ENCODE data around the gene TOR1AIP2.

The TOR1AIP2 gene

GRCh38 chr1:179825206-179825605 lies 52.4 kb downstream of the TOR1AIP2 start:
- no peak for DNase-seq

DNA sequence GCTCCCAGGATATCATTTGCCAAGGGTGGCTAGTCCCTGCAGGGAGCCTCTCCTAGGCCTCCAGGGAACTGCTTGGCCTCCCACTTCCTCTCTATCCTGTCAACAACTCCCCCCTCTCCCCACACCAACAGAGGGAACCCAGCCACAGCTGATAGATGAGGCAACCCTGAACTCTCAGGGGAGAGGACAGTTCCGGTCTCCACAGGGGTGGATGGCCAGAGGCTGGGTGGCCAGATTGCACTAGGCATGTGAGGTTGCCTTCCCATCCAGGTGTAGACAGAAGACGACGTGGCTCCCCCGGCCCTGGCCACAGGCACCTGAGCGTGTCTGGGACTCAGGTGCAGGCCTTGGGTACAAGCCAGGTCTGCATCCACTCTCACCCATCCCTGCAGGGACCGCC lies 53.3 kb downstream of the TOR1AIP2 start:
- no peak for DNase-seq

DNA sequence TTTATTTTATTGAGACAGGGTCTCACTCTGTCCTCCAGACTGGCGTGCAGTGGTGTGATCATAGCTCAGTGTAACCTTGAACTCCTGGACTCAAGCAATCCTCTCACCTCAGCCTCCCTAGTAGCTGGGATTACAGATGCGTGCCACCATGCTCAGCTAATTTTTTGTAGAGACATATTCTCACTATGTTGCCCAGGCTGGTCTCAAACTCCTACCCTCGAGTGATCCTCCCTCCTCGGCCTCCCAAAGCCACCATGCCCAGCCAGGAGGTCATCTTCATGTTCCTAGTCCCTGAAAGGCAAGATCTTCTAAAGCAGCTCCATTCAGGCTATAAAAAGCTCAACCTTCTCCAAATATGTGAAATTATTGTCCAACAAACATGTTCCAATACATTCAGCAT lies 53.9 kb downstream of the TOR1AIP2 start:
- no peak for DNase-seq

DNA sequence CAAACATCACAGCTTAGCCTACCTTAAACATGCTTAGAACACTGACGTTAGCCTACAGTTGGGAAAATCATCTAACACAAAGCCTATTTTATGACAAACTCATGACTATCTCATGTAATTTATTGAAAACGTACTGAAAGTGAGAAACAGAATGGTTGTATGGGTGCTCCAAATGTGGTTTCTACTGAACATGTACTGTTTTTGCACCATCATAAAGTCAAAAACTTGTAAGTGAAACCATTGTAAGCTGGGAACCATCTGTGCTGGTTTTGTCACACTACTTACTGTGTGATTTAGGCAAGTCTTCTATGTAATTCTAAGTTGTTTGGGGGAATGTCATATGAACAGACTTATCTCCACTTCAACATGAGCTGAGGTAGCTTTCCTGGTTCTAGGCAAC lies 55.5 kb downstream of the TOR1AIP2 start:
- no peak for DNase-seq

- DNase-seq: no peak
Measured at GRCh38 chr1:179821524-179821923, 56.1 kb downstream of the TOR1AIP2 start.

- no peak for DNase-seq
Measured at GRCh38 chr1:179820226-179820970, 57.2 kb downstream of the TOR1AIP2 start.

- no peak for DNase-seq
Measured at GRCh38 chr1:179818743-179819173, 58.8 kb downstream of the TOR1AIP2 start.

- DNase-seq: no peak
Measured at GRCh38 chr1:179818260-179818659, 59.3 kb downstream of the TOR1AIP2 start.

GRCh38 chr1:179817789-179818188 lies 59.8 kb downstream of the TOR1AIP2 start:
- DNase-seq: no peak

- no peak for DNase-seq
Measured at GRCh38 chr1:179817056-179817455, 60.5 kb downstream of the TOR1AIP2 start.

GRCh38 chr1:179816196-179816960 lies 61.2 kb downstream of the TOR1AIP2 start:
- DNase-seq: no peak

- DNase-seq: no peak
Measured at GRCh38 chr1:179815641-179816040, 62.0 kb downstream of the TOR1AIP2 start.

DNA sequence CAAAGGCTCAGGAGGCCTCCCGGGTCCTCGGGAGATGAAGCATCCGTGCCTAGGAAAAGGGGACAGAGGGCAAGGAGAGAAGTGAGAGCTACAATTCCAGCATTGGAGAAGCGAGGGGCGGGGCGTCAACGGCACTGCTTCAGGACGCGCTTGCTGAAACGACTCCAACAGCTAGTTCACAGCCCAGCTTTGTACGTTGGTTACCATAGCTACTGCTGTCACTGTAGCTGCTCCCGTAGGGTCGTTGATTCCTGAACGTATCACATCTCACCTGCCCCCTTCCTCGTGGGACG lies 63.1 kb downstream of the TOR1AIP2 start:
- no peak for DNase-seq

DNA sequence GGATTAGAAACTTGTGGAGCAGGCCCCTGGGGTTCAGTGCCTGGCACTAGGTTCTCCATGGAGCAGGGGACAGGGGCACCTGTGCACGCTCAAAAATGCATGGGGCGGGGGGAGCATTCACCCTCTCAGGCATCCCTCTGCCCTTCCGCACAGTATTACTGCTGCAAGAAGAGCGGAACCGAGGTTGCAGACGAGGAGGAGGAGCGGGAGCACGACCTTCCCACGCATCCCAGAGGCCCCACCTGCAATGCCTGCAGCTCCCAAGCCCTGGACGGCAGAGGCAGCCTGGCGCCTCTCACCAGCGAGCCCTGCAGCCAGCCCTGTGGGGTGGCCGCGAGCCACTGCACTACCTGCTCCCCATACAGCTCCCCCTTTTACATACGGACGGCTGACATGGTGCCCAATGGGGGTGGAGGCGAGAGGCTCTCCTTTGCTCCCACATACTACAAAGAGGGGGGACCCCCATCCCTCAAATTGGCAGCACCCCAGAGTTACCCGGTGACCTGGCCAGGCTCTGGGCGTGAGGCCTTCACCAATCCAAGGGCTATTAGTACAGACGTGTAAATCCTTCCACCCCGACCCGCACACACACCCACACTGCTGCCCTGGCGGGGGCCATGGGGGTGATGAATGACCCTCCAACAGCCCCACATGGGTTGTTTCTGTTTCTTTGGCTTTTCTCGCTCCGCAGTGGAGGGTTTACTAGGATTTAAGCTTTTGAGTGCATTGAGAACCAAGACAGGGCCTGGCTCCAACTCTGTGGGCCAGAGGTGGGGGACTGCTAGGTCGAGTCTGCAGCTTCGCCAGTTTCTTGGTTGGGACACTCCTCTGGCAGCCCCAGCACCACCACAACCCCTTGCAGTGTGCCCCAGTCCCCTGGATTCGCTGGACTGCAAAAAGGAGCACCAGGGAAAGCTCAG lies 63.7 kb downstream of the TOR1AIP2 start:
- no peak for DNase-seq

DNA sequence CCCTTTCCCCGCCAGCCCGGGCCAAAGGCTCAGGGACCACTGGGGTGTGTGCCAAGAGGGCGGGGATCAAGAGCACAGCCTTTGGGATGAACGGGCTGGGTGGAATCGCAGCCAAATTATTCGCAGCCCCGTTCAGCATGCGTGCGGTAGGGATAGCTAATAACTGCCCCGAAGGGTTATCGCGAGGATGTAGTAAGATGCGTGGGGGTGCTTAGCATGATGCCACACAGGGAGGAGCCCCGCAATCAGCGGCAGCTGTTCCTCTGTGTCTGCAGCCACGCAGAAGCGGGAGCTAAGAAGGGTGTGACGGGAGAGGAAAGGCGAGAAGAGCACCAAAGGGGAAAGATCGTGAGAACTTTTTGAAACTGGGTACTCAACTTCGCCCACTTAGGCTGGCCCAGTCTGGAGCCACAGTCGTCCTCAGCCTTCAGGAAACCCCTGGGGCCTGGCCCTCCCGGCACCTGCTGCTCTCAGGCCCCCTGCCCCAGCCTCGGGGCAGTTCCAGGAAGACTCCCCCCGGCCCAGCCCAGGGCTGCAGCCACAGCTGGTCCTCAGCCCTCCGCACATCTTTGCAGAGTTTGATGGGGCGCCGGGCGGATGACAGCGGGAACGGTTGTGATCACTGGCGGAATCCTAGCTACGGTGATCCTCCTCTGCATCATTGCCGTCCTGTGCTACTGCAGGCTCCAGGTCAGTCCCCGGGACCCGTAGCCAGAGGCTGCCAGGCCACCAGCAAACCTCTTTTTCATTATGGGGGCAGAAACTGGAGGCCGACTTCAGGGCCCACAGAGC lies 64.9 kb downstream of the TOR1AIP2 start:
- no peak for DNase-seq

DNA sequence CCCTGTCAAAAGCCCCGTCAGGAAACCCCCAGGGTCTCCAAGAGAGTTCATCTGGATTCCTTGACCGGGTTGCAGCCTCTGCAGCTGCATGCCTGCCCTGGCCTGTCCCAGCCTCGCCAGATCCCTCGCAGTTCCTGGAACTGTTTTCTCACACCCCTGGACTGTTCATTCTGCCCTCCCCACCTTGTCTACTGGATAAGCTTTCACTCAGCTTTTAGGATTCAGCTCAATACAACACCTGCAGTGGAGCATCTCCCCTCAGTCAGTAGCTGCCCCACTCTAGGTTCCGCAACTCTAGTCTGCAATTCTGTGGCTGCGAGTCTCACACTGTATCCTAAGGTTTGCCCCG lies 67.3 kb downstream of the TOR1AIP2 start:
- no peak for DNase-seq

DNA sequence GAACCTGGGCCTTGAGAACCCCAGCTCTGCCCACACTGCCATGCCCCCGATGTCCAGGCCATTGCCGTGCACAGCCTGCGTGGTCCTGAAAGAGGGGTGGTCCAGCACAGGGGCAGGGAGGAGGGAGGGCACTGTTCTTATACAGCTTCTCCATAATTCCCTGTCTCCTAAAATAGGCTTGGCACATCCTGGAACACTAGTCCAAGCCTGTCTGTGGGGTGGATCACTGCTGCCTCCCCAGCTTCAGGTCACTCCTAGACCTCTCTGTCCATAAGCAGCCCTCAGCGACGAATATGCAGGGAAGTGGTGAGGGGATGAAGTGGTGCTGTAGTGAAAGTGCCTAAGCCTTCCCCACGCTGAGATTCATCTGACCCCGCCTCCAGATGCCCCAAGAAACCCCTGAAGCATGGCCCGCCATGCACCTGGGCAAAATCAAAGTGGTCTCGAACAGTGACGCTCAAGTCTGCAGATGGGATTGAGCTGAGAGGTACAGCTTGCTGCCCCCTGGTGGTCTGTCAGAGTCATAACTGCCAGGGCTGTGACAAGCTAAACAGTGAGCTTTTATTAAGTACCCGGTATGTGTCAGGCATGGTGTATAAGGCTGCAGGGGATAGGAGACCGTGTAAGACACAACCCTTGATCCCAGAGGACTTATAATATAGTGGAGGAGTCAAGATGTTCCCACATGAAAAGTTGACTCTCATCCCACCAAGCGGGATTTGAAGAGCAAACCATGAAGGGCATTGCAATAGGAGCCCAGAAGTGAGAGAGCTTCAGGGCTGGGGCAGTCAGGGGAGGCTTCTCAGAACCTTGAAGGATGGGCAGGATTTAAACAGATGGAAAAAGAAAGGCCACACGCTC lies 67.9 kb downstream of the TOR1AIP2 start:
- peak; percentile 60 to 66 for DNase-seq

- no peak for DNase-seq
Measured at GRCh38 chr1:179808503-179808902, 69.1 kb downstream of the TOR1AIP2 start.

DNA sequence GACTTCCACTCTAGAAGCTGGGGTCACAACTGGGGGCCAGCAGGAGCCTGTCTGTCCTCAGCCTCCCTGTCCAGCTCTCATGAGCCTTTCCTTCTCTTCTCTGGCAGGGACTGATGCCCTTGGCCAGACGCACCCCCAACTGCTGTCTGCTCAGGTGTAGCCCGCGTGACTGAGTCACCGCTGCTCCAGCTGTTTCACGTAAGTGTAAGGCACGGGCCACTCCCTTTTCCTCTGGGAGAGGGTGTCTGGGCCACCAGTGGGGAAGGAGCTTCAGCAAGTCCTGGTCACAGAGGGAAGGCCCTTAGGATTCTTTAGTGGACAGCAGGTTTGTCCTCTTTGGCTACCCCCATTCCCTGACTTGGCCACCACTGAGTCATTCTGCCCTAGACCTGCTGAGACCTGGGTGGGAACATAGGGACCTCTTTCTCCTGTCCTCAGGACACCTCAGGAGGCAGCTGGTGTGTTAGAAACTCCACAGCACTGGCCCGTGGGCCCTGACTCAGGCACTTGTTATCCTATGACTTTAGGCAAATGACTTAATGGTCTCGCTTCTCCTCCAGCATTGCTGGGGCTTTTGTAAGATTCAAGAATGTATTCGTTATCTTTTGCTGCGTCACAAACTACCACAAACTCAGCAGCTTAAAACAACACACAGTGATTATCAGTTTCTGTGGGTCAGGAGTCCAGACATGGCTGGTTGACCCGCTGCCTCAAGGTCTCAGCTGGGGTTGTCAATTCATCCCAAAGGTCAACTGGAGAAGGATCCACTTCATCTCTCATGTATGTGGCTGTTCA lies 69.7 kb downstream of the TOR1AIP2 start:
- no peak for DNase-seq

GRCh38 chr1:179807291-179807690 lies 70.3 kb downstream of the TOR1AIP2 start:
- no peak for DNase-seq

DNA sequence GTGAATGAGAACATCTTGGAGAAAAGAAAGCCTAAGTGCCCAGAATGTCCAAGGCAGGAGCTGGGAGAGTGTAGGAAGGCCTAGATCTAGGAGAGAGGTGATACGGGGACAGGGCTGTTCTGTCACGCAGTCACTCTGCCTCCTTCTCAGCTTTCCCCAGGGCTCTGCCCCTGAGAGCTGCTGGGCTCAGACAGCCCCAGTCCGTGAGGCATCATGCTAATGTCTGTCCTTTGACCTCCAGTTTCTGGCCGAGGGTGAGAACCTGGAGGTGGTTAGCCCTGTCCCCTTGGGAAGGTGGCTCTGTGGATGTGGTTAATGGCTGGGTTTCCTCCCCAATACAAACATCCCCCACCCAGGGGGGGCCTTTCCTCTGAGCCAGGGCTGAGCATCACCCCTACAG lies 71.3 kb downstream of the TOR1AIP2 start:
- no peak for DNase-seq
